GM18870 (cell line): Measurements from ENCODE around the gene C5orf47.
A peak's percentile ranks its signal among the peaks of the same experiment; 100 is the strongest.

ENCODE experiments used
- ATAC-seq: cut with Tn5 transposase; IDR thresholded peaks from one replicate; pipeline ENCODE4 v1.9.1; 2021; ENCODE audit warnings: moderate library complexity; ENCODE audit not compliant: unreplicated experiment

C5orf47 gene

GRCh38 chr5:174022384-174023095, 33.6 kb downstream of the C5orf47 start:
- no peak for ATAC-seq

GRCh38 chr5:174030286-174030685, 41.3 kb downstream of the C5orf47 start:
- no peak for ATAC-seq

GRCh38 chr5:174044466-174045254, 55.7 kb downstream of the C5orf47 start:
- ATAC-seq: no peak

- peak; percentile 67 for ATAC-seq
Observed at GRCh38 chr5:174045470-174046025, 56.6 kb downstream of the C5orf47 start, which contains the start of gene NSG2. Gene NSG2 (plus strand): TSS chr5:174045706. CDS start chr5:174046756, 1,050 bp downstream.

GRCh38 chr5:174046558-174046957, 57.6 kb downstream of the C5orf47 start:
- no peak for ATAC-seq

GRCh38 chr5:174047472-174048099, 58.6 kb downstream of the C5orf47 start:
- ATAC-seq: no peak

- ATAC-seq: no peak
Observed at GRCh38 chr5:174052636-174053035, 63.7 kb downstream of the C5orf47 start.

- no peak for ATAC-seq
Observed at GRCh38 chr5:174053905-174054304, 64.9 kb downstream of the C5orf47 start.
